ENCODE data around the gene ATE1.
"Not testable (repeated sequence)": the region's sequence is repeated elsewhere in the genome, so short reads cannot be mapped to it uniquely, and the experiment has no call there.

Gene ATE1

DNA sequence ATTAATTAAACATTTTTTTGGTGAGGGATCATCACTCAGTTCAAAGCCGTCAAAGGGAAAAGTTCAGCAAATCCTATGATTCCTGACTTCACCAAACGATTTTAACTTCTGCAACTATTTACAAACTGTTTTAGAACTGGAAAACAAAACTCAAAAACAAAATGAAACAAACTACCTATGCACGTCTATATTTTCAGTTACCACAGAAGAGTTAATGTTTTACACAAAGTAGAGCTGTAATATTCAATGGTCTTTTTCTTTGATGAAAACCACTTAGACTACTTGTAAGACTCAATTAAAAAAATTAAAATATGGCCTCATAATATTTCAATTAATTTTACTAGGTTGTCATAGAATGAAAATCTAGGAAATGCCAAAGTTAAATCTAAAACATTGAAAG lies 131.5 kb downstream of the ATE1 start:
- no peak for DNase-seq (ENCODE audit: extremely low read depth in 1 of 2, low read depth in 1 of 2)

DNA sequence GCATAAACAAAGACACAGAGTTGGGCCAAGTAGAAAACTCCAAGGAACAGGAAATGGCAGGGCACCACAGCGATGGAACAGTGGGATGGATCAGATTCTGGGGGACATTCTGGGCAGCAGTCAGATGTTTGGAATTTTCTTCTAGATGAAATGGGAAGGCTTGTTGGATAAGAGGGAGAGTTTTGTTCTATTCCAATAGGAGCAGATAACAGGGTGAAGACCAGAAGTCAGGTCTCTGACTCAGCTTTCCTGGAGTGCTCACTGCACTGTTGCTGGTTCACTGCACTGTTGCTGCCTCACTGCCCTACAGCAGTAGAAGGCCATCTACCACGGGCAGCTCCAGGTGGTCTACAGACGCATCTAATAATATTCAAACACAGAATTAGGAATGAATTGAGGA lies 135.6 kb downstream of the ATE1 start:
- DNase-seq (ENCODE audit: extremely low read depth in 1 of 2, low read depth in 1 of 2), result no peak

DNA sequence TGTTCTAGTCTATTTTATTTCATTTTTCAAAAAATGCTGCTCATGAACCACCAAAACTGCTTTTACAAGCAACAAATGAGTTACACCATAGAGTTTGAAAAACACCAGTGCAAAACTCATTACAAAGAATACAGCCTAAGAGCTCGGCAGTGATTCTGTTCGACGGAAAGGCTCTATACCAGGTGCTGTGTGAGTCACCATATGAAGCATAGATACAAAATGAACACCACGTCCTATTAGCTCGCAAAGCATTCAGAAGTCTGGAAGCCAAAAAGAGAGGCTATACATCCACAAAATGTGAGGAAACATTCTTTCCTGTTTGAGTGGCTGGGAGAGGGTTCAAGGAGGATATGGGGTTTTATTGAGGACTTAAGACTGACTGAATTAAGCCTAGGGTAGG lies 136.1 kb downstream of the ATE1 start:
- DNase-seq (ENCODE audit: extremely low read depth in 1 of 2, low read depth in 1 of 2), result no peak

DNA sequence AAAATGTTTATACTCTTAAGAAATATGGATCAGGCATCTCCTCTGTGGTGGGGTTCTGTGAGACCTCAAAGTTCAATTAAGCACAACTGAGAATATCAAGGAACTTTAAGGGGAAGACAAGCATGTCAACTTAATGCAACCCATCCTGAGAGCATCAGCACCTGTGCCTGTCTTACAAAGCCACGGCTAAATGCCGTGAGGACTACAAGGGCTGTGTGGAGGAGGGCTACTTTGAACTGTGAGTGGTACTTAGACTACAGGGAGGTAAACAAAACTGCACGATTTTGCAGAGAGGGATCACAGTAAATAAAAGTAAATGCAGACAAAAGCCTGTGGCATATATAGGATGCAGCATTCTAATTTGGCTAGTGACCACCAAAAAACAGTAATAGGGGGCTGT lies 139.1 kb downstream of the ATE1 start:
- DNase-seq (ENCODE audit: extremely low read depth in 1 of 2, low read depth in 1 of 2), result no peak

DNA sequence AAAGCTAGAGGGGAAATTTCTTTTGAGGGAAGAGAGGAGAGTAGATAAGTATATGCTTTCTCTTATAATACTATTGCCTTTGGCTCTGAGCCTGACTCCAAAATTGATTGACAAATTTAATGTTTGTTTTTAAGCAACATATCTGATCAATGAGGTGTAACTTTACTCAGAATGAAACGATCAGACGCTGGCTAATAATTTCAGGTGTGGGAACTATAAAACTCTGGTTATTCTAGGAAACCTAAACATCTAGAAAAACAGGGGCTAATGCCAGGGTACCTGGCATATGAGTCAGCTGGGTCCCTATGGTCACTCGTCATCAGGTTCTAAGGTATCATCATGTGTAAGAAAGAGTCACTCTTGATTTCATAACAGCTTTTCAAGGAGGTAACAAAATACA lies 139.7 kb downstream of the ATE1 start:
- DNase-seq (ENCODE audit: extremely low read depth in 1 of 2, low read depth in 1 of 2), result no peak

DNA sequence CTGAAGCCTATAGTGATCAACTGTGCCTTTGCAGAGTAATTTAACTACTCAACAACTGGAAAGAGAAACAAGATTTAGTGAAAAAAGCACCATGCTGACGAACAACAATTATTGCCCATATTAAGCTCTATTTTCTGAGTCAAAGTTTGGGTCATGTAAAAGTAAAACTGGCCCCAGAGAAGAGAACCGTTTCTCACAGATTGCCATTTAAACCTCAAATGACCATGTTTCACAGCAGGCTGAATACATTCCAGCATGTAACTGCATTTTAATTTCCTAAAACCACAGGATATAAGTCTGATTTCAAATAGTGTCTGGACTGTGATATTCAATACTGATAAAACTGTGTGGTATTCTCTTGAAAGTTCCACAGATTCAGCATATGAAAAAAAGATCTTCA lies 140.7 kb downstream of the ATE1 start:
- no peak for DNase-seq (ENCODE audit: extremely low read depth in 1 of 2, low read depth in 1 of 2)

DNA sequence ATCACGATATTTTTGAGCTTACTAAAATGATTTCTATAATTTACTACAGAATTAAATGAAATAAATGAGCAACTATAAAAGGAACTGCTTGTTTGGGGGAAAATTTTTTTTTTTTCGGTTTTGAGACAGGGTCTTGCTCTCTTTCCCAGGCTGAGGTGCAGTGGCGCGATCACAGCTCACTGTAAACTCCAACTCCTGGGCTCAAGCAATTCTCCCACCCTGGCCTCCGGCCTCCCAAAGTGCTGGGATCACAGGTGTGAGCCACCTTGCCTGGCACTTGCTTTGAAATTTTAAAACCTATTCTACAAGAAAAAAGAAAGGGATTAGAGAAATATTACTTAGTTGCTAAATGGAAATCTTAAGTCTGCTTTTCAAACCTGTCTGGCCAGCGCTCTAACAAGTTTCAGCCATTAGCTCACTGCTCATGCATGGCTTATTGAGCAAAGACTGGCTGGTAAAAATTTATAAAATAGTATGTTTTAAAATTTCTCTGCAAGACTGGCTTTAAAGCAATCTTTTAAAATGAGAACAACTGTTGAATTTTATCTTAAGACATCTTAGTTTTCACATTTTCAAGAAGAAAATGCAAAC lies 144.0 kb downstream of the ATE1 start:
- DNase-seq (ENCODE audit: extremely low read depth in 1 of 2, low read depth in 1 of 2), result no peak

DNA sequence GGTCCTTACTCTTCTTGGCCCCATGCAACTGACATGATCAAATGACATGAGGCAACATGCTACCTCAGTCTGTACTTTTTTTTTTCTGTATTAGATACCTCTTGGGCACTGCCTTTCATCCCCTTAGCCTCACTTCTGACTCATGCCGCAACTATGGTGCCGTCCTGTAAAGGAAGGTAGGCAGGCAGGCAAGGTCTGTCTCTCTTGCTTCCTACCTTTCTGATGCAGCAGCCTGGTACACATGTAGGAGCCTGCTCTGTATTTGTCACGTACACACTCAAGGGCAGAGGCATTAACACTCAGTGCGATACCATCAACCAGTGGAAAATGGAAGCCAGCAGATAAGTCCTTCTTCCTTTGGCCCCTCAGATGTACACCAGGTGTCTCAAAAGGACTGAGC lies 146.7 kb downstream of the ATE1 start:
- no peak for DNase-seq (ENCODE audit: extremely low read depth in 1 of 2, low read depth in 1 of 2)

DNA sequence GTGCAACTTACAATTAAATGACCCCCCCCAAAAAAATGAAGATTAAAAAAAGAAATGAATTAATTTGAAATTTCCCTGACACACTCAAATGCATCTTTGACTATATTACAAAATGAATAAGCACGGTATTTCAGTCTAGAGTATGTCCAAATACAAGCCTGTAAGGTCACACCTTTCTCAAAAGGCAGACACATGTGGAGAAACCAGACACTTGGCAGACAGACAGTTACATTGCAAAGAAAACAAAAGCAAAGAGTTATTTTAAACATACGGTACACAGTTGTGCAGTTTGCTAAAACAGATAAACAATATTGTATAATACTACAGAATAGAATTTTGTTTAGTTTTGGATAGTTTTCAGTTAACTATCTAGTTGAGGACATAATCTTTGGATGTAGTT lies 153.0 kb downstream of the ATE1 start:
- no peak for DNase-seq (ENCODE audit: extremely low read depth in 1 of 2, low read depth in 1 of 2)

DNA sequence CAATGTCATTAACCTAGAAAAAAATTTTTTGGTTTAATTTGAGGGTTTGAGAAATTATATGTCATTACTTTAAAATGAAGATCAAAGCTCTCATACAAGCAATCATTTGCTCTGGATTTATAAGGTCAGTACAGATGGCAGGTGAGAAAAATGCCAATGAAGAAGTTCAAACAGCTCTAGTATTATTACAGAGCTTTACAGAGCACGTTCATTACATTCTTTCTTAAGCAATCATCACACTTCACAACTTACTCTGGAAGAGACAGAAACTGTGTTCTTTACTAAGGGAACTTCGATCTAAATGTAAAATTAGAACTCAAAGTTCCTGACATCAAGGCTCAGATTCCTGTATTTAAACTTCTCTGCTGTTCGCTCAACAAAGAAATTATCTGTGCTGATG lies 153.4 kb downstream of the ATE1 start:
- DNase-seq (ENCODE audit: extremely low read depth in 1 of 2, low read depth in 1 of 2), result no peak

DNA sequence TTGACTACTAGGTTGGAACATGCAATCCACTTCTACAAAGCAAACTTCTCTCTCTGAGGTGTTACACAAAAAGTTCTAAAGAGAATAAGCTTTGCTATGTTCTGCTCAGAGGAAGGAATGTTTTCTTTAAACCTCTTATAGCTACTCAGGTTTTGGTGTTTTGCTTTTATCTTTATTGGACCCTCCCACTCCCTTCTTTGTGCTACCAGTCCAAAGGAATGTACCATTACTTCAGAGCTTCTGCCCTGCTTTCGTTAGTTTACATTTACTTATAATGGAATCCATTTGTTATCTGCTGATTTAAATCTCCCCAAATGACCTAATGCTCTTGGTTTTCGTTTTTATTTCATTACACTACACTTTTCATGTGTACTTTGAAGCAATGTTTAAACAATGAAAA lies 154.9 kb downstream of the ATE1 start:
- no peak for DNase-seq (ENCODE audit: extremely low read depth in 1 of 2, low read depth in 1 of 2)

DNA sequence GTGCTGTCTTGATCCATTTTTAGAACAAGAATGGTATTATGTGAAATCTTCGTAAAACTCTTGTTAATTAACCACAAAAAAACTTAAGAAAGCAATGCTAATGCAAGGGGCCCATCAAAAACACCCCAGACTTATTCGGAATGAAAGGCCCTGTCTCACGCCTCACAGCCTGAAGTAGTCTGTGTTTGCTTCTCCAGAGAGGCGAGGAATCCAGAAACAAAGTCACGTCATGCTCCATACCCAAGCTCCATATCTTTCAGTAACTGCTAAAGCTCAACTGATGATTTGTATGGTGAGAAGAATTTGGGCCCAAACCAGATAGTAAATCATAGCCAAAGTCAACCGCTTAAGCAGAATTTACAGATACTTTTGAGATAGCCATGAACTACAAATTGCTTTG lies 155.4 kb downstream of the ATE1 start:
- DNase-seq (ENCODE audit: extremely low read depth in 1 of 2, low read depth in 1 of 2), result no peak

DNA sequence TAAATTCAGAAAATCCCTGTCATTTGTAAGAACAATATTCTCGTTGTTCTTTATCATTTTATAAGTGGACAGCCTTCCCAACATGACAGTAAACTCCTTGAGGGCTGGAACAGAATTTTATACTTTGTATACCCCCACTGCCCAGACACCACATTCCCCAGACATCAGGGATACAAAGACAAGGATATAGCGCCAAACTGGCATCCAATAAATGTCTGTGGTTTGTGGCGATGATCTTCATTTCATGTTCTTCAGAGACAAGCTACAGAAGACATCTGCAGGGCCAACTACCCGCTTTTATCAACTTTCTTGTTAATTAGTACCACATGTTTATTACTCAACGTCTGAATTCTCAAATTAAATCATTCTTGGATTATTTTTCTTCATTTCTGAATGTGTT lies 155.9 kb downstream of the ATE1 start:
- no peak for DNase-seq (ENCODE audit: extremely low read depth in 1 of 2, low read depth in 1 of 2)

DNA sequence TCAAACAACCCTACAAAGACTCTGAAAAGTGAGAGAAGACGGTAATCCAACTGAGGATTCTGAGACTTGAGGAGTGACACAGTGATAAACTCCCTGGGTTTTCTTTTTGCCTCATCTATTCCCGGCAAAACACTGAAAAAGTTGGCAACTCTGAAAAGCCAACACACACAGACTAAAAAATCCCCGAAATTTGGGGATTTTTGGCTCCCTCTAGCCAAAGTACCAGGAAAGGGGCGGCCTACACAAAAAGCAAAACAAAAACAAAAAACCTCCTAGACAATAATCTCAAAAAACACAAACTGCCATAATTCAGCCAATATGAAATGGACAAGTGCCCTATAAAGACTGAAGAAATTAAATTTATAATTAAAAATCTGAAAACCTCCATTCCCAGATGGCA lies 161.4 kb downstream of the ATE1 start:
- no peak for DNase-seq (ENCODE audit: extremely low read depth in 1 of 2, low read depth in 1 of 2)

DNA sequence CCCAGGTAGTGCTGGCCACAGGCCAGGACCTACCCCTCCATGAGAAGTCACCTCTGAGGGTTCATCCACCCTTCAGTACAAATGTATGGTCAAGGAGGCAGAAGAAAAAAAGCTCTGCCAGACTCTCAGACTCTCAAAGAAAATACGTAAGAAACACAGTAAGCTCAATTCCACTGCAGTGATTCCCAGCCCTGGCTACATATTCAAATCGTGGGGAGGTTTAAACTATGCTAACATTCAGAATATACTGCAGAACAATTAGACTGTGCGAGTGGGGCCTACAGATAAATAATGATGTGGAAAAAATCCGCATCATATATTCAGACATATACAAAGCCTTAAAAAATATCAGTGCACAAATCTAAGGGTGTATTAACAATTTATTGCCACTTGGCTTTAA lies 162.6 kb downstream of the ATE1 start:
- DNase-seq (ENCODE audit: extremely low read depth in 1 of 2, low read depth in 1 of 2), result no peak

DNA sequence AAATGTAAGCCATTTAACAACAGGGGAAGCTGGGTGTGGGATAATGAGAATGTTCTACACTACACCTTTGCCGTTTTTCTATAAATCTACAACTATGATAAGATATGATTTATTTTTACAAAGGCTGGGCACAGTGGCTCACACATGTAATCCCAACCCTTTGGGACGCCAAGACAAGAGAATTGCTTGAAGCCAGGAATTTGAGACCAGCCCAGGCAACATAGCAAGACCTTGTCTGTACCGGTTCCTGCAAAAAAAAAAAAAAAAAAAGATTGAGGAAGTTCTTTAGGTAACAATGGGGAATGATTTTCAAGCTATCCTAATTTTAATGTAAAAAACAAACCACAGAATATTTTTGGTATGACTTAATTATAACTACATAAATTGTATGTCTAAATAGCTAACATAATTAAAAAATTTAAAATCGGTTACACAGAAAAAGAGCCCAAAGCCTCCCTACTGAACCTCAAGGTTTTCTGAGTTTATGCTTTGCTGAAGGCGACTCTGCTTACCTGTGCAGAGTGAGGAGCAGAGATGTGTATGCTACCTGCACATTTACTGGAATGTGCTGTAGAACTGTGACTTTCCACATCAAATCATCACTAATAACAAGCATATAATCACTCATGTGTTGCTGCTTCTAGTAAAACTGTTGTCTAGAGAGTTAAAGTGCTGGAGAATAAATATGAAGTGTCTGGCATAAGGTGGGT lies 163.4 kb downstream of the ATE1 start:
- DNase-seq (ENCODE audit: extremely low read depth in 1 of 2, low read depth in 1 of 2), result no peak

DNA sequence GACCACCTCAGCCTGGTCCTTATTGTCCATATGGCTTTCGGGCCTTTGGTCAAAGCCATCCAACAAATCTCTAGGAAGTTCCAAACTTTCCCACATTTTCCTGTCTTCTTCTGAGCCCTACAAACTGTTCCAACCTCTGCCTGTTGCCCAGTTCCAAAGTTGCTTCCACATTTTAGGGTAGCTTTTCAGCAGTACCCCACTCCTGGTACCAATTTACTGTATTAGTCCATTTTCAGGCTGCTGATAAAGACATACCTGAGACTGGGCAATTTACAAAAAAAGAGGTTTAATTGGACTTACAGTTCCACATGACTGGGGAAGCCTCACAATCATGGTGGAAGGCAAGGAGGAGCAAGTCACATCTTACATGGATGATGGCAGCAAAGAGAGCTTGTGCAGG lies 170.6 kb downstream of the ATE1 start:
- not testable (repeated sequence) for DNase-seq (ENCODE audit: extremely low read depth in 1 of 2, low read depth in 1 of 2)

DNA sequence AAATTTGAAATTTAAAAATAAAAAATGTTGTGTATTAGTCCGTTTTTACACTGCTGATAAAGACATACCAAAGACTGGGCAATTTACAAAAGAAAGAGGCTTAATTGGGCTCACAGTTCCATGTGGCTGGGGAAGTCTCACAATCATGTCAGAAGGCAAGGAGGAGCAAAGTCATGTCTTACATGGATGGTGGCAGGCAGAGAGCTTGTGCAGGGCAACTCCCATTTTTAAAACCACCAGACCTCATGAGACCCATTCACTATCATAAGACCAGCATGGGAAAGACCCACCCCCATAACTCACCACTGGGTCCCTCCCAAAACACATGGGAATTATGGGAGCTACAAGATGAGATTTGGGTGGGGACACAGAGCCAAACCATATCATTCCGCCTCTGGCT lies 172.3 kb downstream of the ATE1 start:
- not testable (repeated sequence) for DNase-seq (ENCODE audit: extremely low read depth in 1 of 2, low read depth in 1 of 2)

DNA sequence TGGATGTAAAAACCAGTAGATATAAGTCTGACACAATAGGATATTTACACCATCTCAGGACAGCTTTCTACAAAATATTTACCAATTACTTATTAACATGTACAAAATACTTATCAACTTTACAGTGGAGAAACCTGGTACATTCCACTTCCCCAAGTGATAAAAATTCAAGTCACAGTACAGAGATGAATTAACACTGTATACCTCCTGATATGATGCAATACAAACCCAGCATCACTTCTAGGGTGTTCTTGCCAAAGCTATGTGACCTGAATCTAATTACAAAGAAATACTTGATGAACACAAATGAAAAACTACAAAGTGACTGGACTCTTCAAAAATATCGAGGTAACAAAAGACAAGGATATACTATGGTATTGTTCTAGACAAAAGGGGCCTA lies 173.2 kb downstream of the ATE1 start:
- no peak for DNase-seq (ENCODE audit: extremely low read depth in 1 of 2, low read depth in 1 of 2)

DNA sequence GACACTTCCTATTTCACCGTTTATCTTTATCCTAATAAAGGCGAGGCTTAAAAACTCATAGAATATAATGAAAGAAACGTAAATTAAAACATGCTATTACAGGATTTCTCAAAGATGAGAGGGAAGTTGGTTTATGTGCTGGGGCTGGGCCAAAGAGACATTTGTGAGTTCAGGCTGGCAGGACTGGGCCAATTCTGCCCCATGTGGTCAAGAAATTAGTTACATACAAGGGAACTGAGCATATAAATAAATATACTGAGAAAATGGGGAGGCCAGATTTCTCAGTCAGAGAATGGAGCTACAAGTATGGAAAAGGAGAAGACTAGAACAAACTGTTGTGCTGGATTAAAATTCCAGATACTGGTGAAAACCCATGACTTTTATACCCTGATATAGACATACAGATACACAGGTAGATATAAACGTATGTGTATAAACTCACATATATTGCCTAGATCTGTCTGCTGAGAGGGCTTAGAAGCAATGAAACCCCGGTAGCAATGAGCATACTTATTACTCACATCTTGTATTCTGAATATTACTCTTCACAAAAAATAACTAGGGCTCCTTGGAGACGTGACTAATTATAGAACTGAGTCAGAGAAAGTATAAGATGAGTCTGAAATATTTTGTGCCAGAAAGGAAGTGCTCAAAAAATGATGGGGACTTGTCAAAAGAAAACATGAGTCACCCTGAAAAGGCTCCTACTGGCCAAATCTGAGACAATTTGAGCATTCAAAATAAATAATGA lies 173.9 kb downstream of the ATE1 start:
- DNase-seq (ENCODE audit: extremely low read depth in 1 of 2, low read depth in 1 of 2), result no peak

DNA sequence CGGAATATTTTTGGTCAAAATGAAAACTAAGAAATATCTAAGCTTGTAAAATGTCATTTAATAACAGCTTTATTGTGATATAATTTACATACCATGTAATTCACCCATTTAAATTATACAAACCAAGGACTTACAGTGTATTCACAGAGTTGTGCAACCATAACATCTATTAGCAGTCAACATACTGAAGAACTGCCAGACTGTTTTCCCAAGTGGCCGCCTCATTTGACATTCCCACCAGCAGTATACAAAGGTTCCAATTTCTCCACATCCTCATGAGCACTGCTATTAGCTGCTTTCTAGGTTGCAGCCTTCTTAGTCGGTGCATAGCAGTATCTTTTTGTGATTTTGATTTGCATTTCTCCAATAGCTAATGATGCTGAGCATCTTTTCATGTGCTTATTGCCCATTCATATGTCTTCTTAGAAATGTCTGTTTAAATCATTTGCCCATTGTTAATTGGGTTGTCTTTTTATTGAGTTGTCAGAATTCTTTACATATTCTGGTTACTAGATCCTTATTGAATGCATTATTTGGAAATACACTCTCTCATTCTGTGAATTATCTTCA lies 176.6 kb downstream of the ATE1 start:
- no peak for DNase-seq (ENCODE audit: extremely low read depth in 1 of 2, low read depth in 1 of 2)

DNA sequence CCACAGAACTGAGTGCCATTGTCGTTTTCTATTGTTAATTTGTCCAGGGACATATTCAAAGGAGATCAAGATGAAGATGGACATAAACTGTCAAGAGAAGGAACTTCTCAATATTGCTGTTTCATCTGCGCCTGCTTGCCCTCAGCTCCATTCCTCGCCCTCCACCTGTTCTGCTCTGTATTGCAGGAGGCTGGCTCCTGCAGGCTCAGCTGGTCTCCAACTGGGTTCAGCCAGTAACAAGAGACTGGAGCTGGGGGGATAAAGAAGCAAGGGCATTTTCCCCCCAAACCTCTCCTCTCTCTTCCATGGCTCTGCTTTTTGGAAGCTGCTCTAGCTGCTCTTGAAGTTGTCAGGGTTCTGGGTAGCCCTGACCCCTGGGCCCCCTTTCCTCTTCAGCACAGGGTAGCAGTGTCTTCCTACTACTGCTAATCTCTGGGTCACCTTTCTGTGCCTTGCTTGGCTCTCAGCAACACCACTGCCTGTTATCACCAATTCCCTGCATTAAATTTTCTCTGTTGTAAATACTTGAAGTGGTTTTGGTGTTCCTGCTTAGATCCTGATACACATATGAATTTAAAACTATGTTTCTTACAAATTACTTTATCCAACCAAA lies 180.6 kb downstream of the ATE1 start:
- DNase-seq (ENCODE audit: extremely low read depth in 1 of 2, low read depth in 1 of 2), result no peak
